Neuronal stem cell (in vitro differentiated cells): ENCODE data around the gene RBM24.

ENCODE experiments used
- DNase-seq: peaks from one replicate; pipeline ENCODE4 v3.0.0-alpha.2; 2013; ENCODE audit warnings: low spot score
- H2AFZ ChIP-seq: one replicate; pipeline ENCODE4 v1.6.1; 2013; ENCODE audit warnings: mild to moderate bottlenecking, low read length, inconsistent platforms
- H2AK5ac ChIP-seq: 2 replicates; pipeline ENCODE4 v1.6.1; 2013; ENCODE audit warnings: low read depth, mild to moderate bottlenecking, inconsistent platforms, low read length, moderate library complexity, mixed read lengths
- H2BK120ac ChIP-seq: 2 replicates; pipeline ENCODE4 v1.6.1; 2013; ENCODE audit warnings: low read depth, mild to moderate bottlenecking, inconsistent platforms, low read length, moderate library complexity, mixed read lengths
- H2BK12ac ChIP-seq: one replicate; pipeline ENCODE4 v1.6.1; 2013; ENCODE audit warnings: low read length, inconsistent platforms
- H2BK15ac ChIP-seq: 2 replicates; pipeline ENCODE4 v1.6.1; 2013; ENCODE audit warnings: mild to moderate bottlenecking, low read length, inconsistent platforms, mixed read lengths
- H2BK5ac ChIP-seq: one replicate; pipeline ENCODE4 v1.6.1; 2013; ENCODE audit warnings: inconsistent platforms, mild to moderate bottlenecking, low read length, moderate library complexity
- H3K14ac ChIP-seq: one replicate; pipeline ENCODE4 v1.6.1; 2013; ENCODE audit warnings: low read length, inconsistent platforms
- H3K18ac ChIP-seq: 2 replicates; pipeline ENCODE4 v1.6.1; 2013; ENCODE audit warnings: low read length, inconsistent platforms
- H3K23ac ChIP-seq: 2 replicates; pipeline ENCODE4 v1.6.1; 2013; ENCODE audit warnings: low read depth, mild to moderate bottlenecking, mixed read lengths, low read length, inconsistent platforms; ENCODE audit not compliant: poor library complexity
- H3K27ac ChIP-seq: replicated peaks from 3 replicates; pipeline ENCODE4 v1.5.1; 2013; ENCODE audit warnings: low read length, inconsistent platforms
- H3K27me3 ChIP-seq, 3 experiments: 2 replicates each; pipeline ENCODE4 v1.6.1; 2013; ENCODE audit warnings: low read length in 3 of 3, mild to moderate bottlenecking in 2 of 3, inconsistent platforms in 1 of 3, low read depth in 1 of 3, mixed read lengths in 1 of 3, moderate library complexity in 1 of 3; ENCODE audit not compliant: control insufficient read depth in 3 of 3, insufficient read depth in 3 of 3
- H3K36me3 ChIP-seq, 2 donors: replicated peaks in 1 of 2; 2 replicates each; pipeline ENCODE4 v1.6.1; 2013; ENCODE audit warnings: low read length in 2 of 2; ENCODE audit not compliant: control insufficient read depth in 2 of 2, insufficient read depth in 2 of 2
- H3K4ac ChIP-seq: 2 replicates; pipeline ENCODE4 v1.6.1; 2013; ENCODE audit warnings: inconsistent platforms, mild to moderate bottlenecking, low read length, moderate library complexity
- H3K4me1 ChIP-seq, 2 donors: 1 replicate in 1 of 2; 2 replicates in 1 of 2; pipeline ENCODE4 v1.6.1; 2013; ENCODE audit warnings: low read length in 2 of 2, low read depth in 1 of 2; ENCODE audit not compliant: control insufficient read depth in 2 of 2, insufficient read depth in 1 of 2
- H3K4me2 ChIP-seq: one replicate; pipeline ENCODE4 v1.6.1; 2013; ENCODE audit warnings: mild to moderate bottlenecking, low read length, inconsistent platforms; ENCODE audit not compliant: insufficient read depth, poor library complexity, severe bottlenecking
- H3K4me3 ChIP-seq, 2 donors: 2 replicates each; pipeline ENCODE4 v1.5.1; 2013; ENCODE audit warnings: low read length in 2 of 2, mild to moderate bottlenecking in 2 of 2, inconsistent platforms in 1 of 2, moderate library complexity in 1 of 2
- H3K79me1 ChIP-seq: one replicate; pipeline ENCODE4 v1.6.1; 2013; ENCODE audit warnings: low read depth, mild to moderate bottlenecking, inconsistent platforms, low read length, moderate library complexity
- H3K9ac ChIP-seq: one replicate; pipeline ENCODE4 v1.6.1; 2013; ENCODE audit warnings: mild to moderate bottlenecking, low read depth, low read length, inconsistent platforms; ENCODE audit not compliant: poor library complexity
- H3K9me3 ChIP-seq, 2 donors: replicated peaks in 1 of 2; 2 replicates each; pipeline versions ENCODE3 to v1.6.1; 2013; ENCODE audit warnings: low read length in 2 of 2, mild to moderate bottlenecking in 2 of 2, inconsistent platforms in 1 of 2, low read depth in 1 of 2, mixed read lengths in 1 of 2, moderate library complexity in 1 of 2; ENCODE audit not compliant: control insufficient read depth in 2 of 2, insufficient read depth in 1 of 2
- H4K8ac ChIP-seq: one replicate; pipeline ENCODE4 v1.6.1; 2013; ENCODE audit warnings: low read depth, mild to moderate bottlenecking, inconsistent platforms, low read length, moderate library complexity
- H4K91ac ChIP-seq: one replicate; pipeline ENCODE4 v1.6.1; 2013; ENCODE audit warnings: low read length, low read depth, mild to moderate bottlenecking, inconsistent platforms; ENCODE audit not compliant: poor library complexity
- WGBS, 2 donors: extraction: QIAGEN DNeasy Blood & Tissue Kit; methylation state at CpG; one replicate each; pipeline ENCODE4 v1.1.7; 2013; ENCODE audit warnings: missing lambda C conversion rate in 2 of 2, mixed read lengths in 1 of 2; ENCODE audit not compliant: insufficient read length in 2 of 2, insufficient replicate concordance in 1 of 2; ENCODE audit errors: extremely low coverage in 2 of 2; 5-methylcytosine and 5-hydroxymethylcytosine counted together

The RBM24 gene

GRCh38 chr6:17240803-17241500 lies 40.2 kb upstream of the RBM24 start:
- no peak overlapping the region for H3K27ac ChIP-seq
- no peak overlapping the region for H3K4me3 ChIP-seq
- no peak overlapping the region for H3K4ac ChIP-seq
- no peak overlapping the region for H2BK12ac ChIP-seq
- no peaks in the 10 kb centered on the region for H3K79me1 ChIP-seq
- no peaks in the 10 kb centered on the region for H3K36me3 ChIP-seq
- H4K8ac ChIP-seq = no peak overlapping the region
- no CpG with 5 or more reads among the region's 3 CpGs for WGBS, 2 donors
- no peak overlapping the region for H2BK5ac ChIP-seq
- no peak overlapping the region for H3K18ac ChIP-seq
- H3K9me3 ChIP-seq = peaks cover 0 to 2% of the 10 kb centered on the region in 2 donors
- H3K14ac ChIP-seq = no peak overlapping the region
- H2AFZ ChIP-seq = no peak overlapping the region
- no peak overlapping the region for H3K4me2 ChIP-seq
- no peak overlapping the region for H2BK120ac ChIP-seq
- H3K23ac ChIP-seq = no peak overlapping the region
- H3K9ac ChIP-seq = no peak overlapping the region
- no peak overlapping the region for H2AK5ac ChIP-seq
- no peaks in the 10 kb centered on the region for H3K4me1 ChIP-seq
- DNase-seq = no peak
- no peak overlapping the region for H4K91ac ChIP-seq
- H2BK15ac ChIP-seq = no peak overlapping the region
- H3K27me3 ChIP-seq = no peaks in the 10 kb centered on the region

GRCh38 chr6:17242087-17242486 lies 39.1 kb upstream of the RBM24 start:
- Histone ChIP-seq H3K27me3 (no peaks in the 10 kb centered on the region), H4K91ac (no peak overlapping the region), H2AK5ac (no peak overlapping the region), H3K36me3 (no peaks in the 10 kb centered on the region), H3K79me1 (no peaks in the 10 kb centered on the region), H3K14ac (no peak overlapping the region), H3K4me3 (no peak overlapping the region), H2AFZ (no peak overlapping the region), H3K27ac (no peak overlapping the region), H3K23ac (no peak overlapping the region), H4K8ac (no peak overlapping the region), H3K4me1 (no peaks in the 10 kb centered on the region), H3K4ac (no peak overlapping the region), H3K4me2 (no peak overlapping the region), H3K18ac (no peak overlapping the region), H2BK120ac (no peak overlapping the region), H2BK15ac (no peak overlapping the region), H3K9ac (no peak overlapping the region), H3K9me3 (peaks cover 0 to 2% of the 10 kb centered on the region in 2 donors), H2BK12ac (no peak overlapping the region), H2BK5ac (no peak overlapping the region)
- DNase-seq = no peak
- no CpG with 5 or more reads among the region's 1 CpG for WGBS, 2 donors

DNA sequence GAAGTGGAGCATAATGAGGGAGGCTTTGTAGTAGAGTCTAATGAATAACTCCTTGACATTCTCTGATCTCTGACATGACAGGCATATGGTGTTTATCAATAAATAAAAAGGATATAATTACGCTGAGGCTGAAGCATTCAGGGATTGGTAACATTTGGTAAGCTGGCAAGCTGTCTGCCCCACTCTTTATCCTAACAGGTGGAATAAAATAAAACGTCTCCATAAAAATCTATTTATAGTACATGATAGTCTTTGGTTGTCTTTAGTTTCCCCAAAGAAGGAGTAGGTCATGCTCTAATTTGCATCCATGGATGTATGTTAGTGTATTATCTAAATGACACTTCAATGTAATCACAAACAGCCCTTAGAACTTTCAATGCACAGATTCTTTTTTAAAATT lies 30.9 kb upstream of the RBM24 start:
- Histone ChIP-seq H3K9ac (no peak overlapping the region), H3K18ac (no peak overlapping the region), H2AFZ (no peak overlapping the region), H4K8ac (no peak overlapping the region), H3K27ac (no peak overlapping the region), H2BK120ac (no peak overlapping the region), H4K91ac (no peak overlapping the region), H3K9me3 (no peaks in the 10 kb centered on the region), H3K23ac (no peak overlapping the region), H3K4me2 (no peak overlapping the region), H3K4ac (no peak overlapping the region), H3K79me1 (no peaks in the 10 kb centered on the region), H2BK15ac (no peak overlapping the region), H3K36me3 (no peaks in the 10 kb centered on the region), H2BK5ac (no peak overlapping the region), H3K4me1 (no peaks in the 10 kb centered on the region), H3K14ac (no peak overlapping the region), H3K4me3 (no peak overlapping the region), H2BK12ac (no peak overlapping the region), H3K27me3 (no peaks in the 10 kb centered on the region), H2AK5ac (no peak overlapping the region)
- WGBS, 2 donors = no CpG with 5 or more reads among the region's 2 CpGs
- DNase-seq = no peak

- Histone ChIP-seq H3K27me3 (no peaks in the 10 kb centered on the region), H3K18ac (no peak overlapping the region), H3K4me1 (no peaks in the 10 kb centered on the region), H4K91ac (no peak overlapping the region), H4K8ac (no peak overlapping the region), H3K4me3 (no peak overlapping the region), H2AK5ac (no peak overlapping the region), H3K23ac (no peak overlapping the region), H2BK12ac (no peak overlapping the region), H2AFZ (no peak overlapping the region), H3K27ac (no peak overlapping the region), H3K79me1 (no peaks in the 10 kb centered on the region), H2BK15ac (no peak overlapping the region), H3K9me3 (no peaks in the 10 kb centered on the region), H2BK5ac (no peak overlapping the region), H3K4ac (no peak overlapping the region), H3K36me3 (no peaks in the 10 kb centered on the region), H3K14ac (no peak overlapping the region), H3K4me2 (no peak overlapping the region), H2BK120ac (no peak overlapping the region), H3K9ac (no peak overlapping the region)
- no peak for DNase-seq
Observed at GRCh38 chr6:17251953-17252352, 29.2 kb upstream of the RBM24 start.
